ENCODE results near the gene CATSPERZ. TPM values are rescaled to one million over a fixed set of nuclear protein-coding genes. Genes with fewer than 3 reads are reported as not detected.

The CATSPERZ gene
- total and polyA plus RNA-seq, 9 donors = not detected

DNA sequence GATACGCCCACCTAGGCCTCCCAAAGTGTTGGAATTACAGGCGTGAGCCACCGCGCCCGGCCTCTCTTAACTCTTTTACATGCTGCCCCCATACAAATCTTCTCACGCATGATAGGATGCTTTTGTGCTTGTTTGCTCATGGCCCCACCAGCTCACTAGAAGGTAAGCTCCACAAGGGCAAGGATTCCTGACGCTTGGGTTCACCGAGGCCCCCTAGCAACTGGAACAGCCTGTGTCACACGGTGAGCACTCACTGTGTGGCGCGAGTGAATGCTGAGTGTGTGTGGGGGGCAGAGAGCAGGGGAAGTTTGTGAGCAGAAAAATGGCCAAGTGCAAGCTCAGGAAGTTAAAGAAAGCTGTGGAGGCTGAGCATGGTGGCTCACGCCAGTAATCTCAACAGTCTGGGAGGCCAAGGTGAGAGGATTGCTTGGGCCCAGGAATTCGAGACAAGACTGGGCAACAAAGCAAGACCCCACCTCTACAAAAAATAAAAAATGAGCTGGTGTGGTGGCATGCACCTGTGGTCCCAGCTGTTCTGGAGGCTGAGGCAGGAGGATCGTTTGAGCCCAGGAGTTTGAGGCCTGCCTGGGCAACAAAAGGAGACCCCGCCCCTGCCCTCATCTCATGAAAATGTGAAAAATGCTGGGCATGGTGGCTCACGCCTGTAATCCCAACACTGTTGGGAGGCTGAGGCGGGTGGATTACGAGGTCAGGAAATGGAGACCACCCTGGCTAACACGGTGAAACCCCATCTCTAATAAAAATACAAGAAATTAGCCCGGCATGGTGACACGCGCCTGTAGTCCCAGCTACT is 18.0 kb upstream of the CATSPERZ start:
- H3K36me3 ChIP-seq = no peaks in the 10 kb centered on the region
- DNase-seq = peak in 2 of 5 donors; percentile 15 to 16
- H3K4me1 ChIP-seq (ENCODE audit: insufficient read depth) = peaks cover 11% of the 10 kb centered on the region
- no peaks in the 10 kb centered on the region for H3K27me3 ChIP-seq
- TF ChIP-seq EP300 (IDR thresholded peaks at IDR 0.05) = no peak
- no peak for TF ChIP-seq POLR2A (IDR thresholded peaks at IDR 0.05)
- TF ChIP-seq, protein P1, sequence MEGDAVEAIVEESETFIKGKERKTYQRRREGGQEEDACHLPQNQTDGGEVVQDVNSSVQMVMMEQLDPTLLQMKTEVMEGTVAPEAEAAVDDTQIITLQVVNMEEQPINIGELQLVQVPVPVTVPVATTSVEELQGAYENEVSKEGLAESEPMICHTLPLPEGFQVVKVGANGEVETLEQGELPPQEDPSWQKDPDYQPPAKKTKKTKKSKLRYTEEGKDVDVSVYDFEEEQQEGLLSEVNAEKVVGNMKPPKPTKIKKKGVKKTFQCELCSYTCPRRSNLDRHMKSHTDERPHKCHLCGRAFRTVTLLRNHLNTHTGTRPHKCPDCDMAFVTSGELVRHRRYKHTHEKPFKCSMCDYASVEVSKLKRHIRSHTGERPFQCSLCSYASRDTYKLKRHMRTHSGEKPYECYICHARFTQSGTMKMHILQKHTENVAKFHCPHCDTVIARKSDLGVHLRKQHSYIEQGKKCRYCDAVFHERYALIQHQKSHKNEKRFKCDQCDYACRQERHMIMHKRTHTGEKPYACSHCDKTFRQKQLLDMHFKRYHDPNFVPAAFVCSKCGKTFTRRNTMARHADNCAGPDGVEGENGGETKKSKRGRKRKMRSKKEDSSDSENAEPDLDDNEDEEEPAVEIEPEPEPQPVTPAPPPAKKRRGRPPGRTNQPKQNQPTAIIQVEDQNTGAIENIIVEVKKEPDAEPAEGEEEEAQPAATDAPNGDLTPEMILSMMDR (IDR thresholded peaks at IDR 0.05) = no peak
- H3K4me3 ChIP-seq = no peak overlapping the region
- intact Hi-C loops (cut with DNase I) = loop anchor here in 1 of 4 donors (10.0 kb wide), 1 partner anchor 1783 kb away; no protein-coding TSS in a partner anchor
- H3K27ac ChIP-seq = no peak overlapping the region
- 93 to 95% (median 93%) methylated on average over 22 of the region's 22 CpGs for WGBS, 3 donors
- H3K9me3 ChIP-seq = no peaks in the 10 kb centered on the region

DNA sequence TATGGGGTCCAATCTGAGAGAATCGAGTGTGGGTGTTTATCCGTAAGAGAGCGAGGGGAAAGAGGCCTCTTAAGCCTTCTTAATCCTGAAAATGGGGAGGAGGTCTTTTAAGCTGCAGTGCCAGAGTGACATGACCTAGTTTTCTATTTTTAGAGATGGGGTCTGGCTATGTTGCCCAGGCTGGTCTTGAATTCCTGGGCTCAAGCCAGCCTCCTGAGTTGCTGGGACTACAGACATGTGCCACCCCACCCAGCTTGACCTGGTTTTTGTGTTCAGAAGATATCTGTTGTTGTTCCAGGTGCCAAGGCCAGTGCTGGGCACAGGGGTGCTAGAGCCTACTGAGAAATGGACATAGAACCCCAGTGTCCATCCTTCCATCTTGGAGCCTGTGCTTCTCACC is 17.1 kb upstream of the CATSPERZ start:
- Histone ChIP-seq H3K27me3 (no peaks in the 10 kb centered on the region), H3K4me3 (no peak overlapping the region), H3K36me3 (no peaks in the 10 kb centered on the region), H3K27ac (no peak overlapping the region), H3K4me1 (ENCODE audit: insufficient read depth) (peaks cover 11% of the 10 kb centered on the region), H3K9me3 (no peaks in the 10 kb centered on the region)
- intact Hi-C loops (cut with DNase I) = loop anchor here in 1 of 4 donors (10.0 kb wide), 1 partner anchor 1782 kb away; no protein-coding TSS in a partner anchor
- TF ChIP-seq POLR2A (IDR thresholded peaks at IDR 0.05) (no peak), EP300 (IDR thresholded peaks at IDR 0.05) (no peak)
- TF ChIP-seq, protein P1 (IDR thresholded peaks at IDR 0.05) = no peak
- peak in 1 of 5 donors; percentile 25 for DNase-seq
- WGBS, 3 donors = 86 to 89% (median 87%) methylated on average over 3 of the region's 3 CpGs

DNA sequence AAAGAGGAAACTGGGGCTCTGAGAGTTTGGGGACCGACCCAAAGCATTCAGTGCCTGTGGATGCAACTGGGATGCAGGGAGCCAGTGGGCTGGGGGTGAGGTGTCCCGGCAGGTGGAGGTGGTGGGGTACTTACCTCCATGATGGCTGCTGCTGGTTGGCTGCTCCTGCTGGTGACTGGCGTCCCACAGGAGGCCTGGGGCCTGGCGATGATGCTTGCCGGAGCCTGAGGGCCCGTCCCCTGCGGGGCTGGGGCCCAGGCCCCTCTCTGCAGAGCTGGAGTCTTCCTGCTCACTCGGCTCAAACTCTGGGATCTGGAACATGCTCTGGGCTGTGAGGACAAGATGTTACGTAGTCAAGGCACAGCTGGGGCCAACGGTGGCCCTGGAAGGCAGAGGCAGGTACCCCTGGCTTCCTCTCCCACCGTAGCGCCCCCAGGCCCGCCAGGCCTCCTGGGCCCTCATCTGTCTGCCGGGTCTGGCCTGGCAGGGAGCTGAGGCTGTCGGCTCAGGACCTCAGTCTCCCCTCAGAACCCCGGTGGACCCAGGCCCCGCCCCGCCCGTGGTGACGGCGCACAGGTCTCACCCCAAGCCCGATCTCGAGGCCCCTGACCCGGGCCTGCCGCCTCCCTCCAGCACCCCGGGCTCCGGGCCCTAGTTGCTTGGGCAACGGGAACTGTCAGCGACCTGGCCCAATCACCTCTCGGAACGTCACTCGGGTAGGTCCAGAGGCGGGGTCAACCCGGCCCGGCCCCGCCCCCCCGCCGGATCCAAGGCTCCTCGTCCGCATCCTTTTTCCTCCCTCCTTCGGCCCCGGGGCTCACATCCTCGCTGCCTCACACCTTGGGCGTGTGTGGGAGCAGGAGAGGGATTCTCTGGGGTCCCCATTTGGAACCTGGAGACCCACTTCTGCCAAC is 15.9 kb upstream of the CATSPERZ start, which contains the start of gene BAD:
TSS of gene BAD (minus strand) at position 618 of the 914 bp plus-strand sequence. CDS start at position 321, 297 bp downstream.
- WGBS, 3 donors = 2 to 7% (median 2%) methylated on average over 19 to 44 of the region's 44 CpGs
- Histone ChIP-seq H3K4me3 (peak within 1 kb of the TSS; percentile 82), H3K27me3 (no peaks in the 10 kb centered on the region), H3K9me3 (no peaks in the 10 kb centered on the region), H3K36me3 (no peaks in the 10 kb centered on the region), H3K27ac (peak within 1 kb of the TSS; percentile 83 to 96), H3K4me1 (ENCODE audit: insufficient read depth) (peaks cover 11% of the 10 kb centered on the region)
- intact Hi-C loops (cut with DNase I) = loop anchor here in 2 of 4 donors (2.0 to 10.0 kb wide), 3 partner anchors 14 to 1780 kb away; partner anchors contain the start of gene ESRRA (in 1 of the 2)
- DNase-seq = peak; percentile 94 to 98 (median 96)
- TF ChIP-seq, protein P1 (IDR thresholded peaks at IDR 0.05) = no peak
- TF ChIP-seq POLR2A (IDR thresholded peaks at IDR 0.05) = peak; percentile 69

All from ovary (tissue), 9 donors.